H9 (cell line): Measurements from ENCODE around the gene NOL7. TPM values are rescaled to one million over a fixed set of nuclear protein-coding genes. Genes with fewer than 3 reads are reported as not detected.

ENCODE experiments used
- DNase-seq: peaks from one replicate; pipeline ENCODE4 v3.0.0-alpha.2; 2017
- H2AFZ ChIP-seq: one replicate; pipeline ENCODE4 v1.6.1; 2013; ENCODE audit warnings: mild to moderate bottlenecking, low read length, control low read depth, moderate library complexity
- H2AK5ac ChIP-seq: 2 replicates; pipeline ENCODE4 v1.6.1; 2013; ENCODE audit warnings: low read length, control low read depth, mixed read lengths; ENCODE audit not compliant: insufficient read length
- H2BK120ac ChIP-seq: one replicate; pipeline ENCODE4 v1.6.1; 2013; ENCODE audit warnings: low read depth, mild to moderate bottlenecking, low read length, control low read depth, inconsistent platforms; ENCODE audit not compliant: poor library complexity, severe bottlenecking
- H2BK12ac ChIP-seq: 2 replicates; pipeline ENCODE4 v1.6.1; 2013; ENCODE audit warnings: low read length, control low read depth, mixed read lengths, low read depth; ENCODE audit not compliant: insufficient read length
- H2BK15ac ChIP-seq: 2 replicates; pipeline ENCODE4 v1.6.1; 2013; ENCODE audit warnings: low read depth, low read length, control low read depth
- H2BK20ac ChIP-seq: one replicate; pipeline ENCODE4 v1.6.1; 2013; ENCODE audit warnings: low read depth, mild to moderate bottlenecking, low read length, control low read depth, inconsistent platforms; ENCODE audit not compliant: poor library complexity, severe bottlenecking
- H2BK5ac ChIP-seq: 2 replicates; pipeline ENCODE4 v1.6.1; 2013; ENCODE audit warnings: low read length, control low read depth, mixed read lengths; ENCODE audit not compliant: insufficient read length
- H3K14ac ChIP-seq: 2 replicates; pipeline ENCODE4 v1.6.1; 2013; ENCODE audit warnings: low read length, control low read depth; ENCODE audit not compliant: insufficient read depth
- H3K18ac ChIP-seq: 2 replicates; pipeline ENCODE4 v1.6.1; 2013; ENCODE audit warnings: low read depth, mild to moderate bottlenecking, mixed read lengths, low read length, control low read depth; ENCODE audit not compliant: insufficient read length
- H3K23ac ChIP-seq: 2 replicates; pipeline ENCODE4 v1.6.1; 2013; ENCODE audit warnings: low read length, control low read depth, mixed read lengths, low read depth; ENCODE audit not compliant: insufficient read length
- H3K23me2 ChIP-seq: 2 replicates; pipeline ENCODE4 v1.6.1; 2013; ENCODE audit warnings: low read depth, mild to moderate bottlenecking, mixed read lengths, low read length, control low read depth; ENCODE audit not compliant: insufficient read length, poor library complexity, severe bottlenecking
- H3K27ac ChIP-seq: 2 replicates; pipeline ENCODE4 v1.5.1; 2013; ENCODE audit warnings: low read length, control low read depth, mixed read lengths, low read depth; ENCODE audit not compliant: insufficient read length
- H3K27me3 ChIP-seq: 2 replicates; pipeline ENCODE4 v1.6.1; 2013; ENCODE audit warnings: low read length, control low read depth, inconsistent platforms; ENCODE audit not compliant: insufficient read depth
- H3K4ac ChIP-seq: 2 replicates; pipeline ENCODE4 v1.6.1; 2013; ENCODE audit warnings: low read depth, mild to moderate bottlenecking, control low read depth, inconsistent platforms, low read length, moderate library complexity
- H3K4me1 ChIP-seq: 2 replicates; pipeline ENCODE4 v1.6.1; 2013; ENCODE audit warnings: low read length, control low read depth, inconsistent platforms; ENCODE audit not compliant: insufficient read depth
- H3K4me2 ChIP-seq: 2 replicates; pipeline ENCODE4 v1.6.1; 2013; ENCODE audit warnings: low read length, control low read depth, mixed read lengths; ENCODE audit not compliant: insufficient read length, insufficient read depth
- H3K56ac ChIP-seq: 2 replicates; pipeline ENCODE4 v1.6.1; 2013; ENCODE audit warnings: low read depth, mild to moderate bottlenecking, mixed read lengths, low read length, control low read depth; ENCODE audit not compliant: insufficient read length
- H3K79me1 ChIP-seq: 2 replicates; pipeline ENCODE4 v1.6.1; 2013; ENCODE audit warnings: low read depth, mild to moderate bottlenecking, moderate library complexity, low read length, control low read depth, inconsistent platforms; ENCODE audit not compliant: insufficient read depth, poor library complexity, severe bottlenecking
- H3K79me2 ChIP-seq: 2 replicates; pipeline ENCODE4 v1.6.1; 2013; ENCODE audit warnings: low read length, control low read depth, inconsistent platforms; ENCODE audit not compliant: insufficient read depth
- H3K9ac ChIP-seq: 2 replicates; pipeline ENCODE4 v1.6.1; 2013; ENCODE audit warnings: low read length, control low read depth, mixed read lengths; ENCODE audit not compliant: insufficient read length; ENCODE audit errors: extremely low read depth
- H3K9me3 ChIP-seq: one replicate; pipeline ENCODE4 v1.6.1; 2013; ENCODE audit warnings: low read depth, low read length, inconsistent platforms; ENCODE audit not compliant: control insufficient read depth
- H3T11ph ChIP-seq: one replicate; pipeline ENCODE4 v1.6.1; 2013; ENCODE audit warnings: mild to moderate bottlenecking, low read length, control low read depth, inconsistent platforms
- H4K20me1 ChIP-seq: one replicate; pipeline ENCODE4 v1.6.1; 2013; ENCODE audit not compliant: control insufficient read depth, insufficient read length, insufficient read depth
- H4K5ac ChIP-seq: 2 replicates; pipeline ENCODE4 v1.6.1; 2013; ENCODE audit warnings: low read depth, mild to moderate bottlenecking, mixed read lengths, low read length, control low read depth; ENCODE audit not compliant: insufficient read length
- H4K8ac ChIP-seq: replicated peaks from 2 replicates; pipeline ENCODE4 v1.6.1; 2013; ENCODE audit warnings: low read length, control low read depth, mixed read lengths, low read depth; ENCODE audit not compliant: insufficient read length
- H4K91ac ChIP-seq: 2 replicates; pipeline ENCODE4 v1.6.1; 2013; ENCODE audit warnings: low read depth, mild to moderate bottlenecking, moderate library complexity, mixed read lengths, low read length, control low read depth; ENCODE audit not compliant: insufficient read length
- H3K27ac Mint-ChIP-seq, 3 experiments: 2 replicates in 2 of 3; 3 replicates in 1 of 3; pipeline ENCODE4 v1.8.0; 2020 to 2021; ENCODE audit warnings: mixed read lengths in 3 of 3, mild to moderate bottlenecking in 1 of 3, moderate library complexity in 1 of 3
- H3K27me3 Mint-ChIP-seq: 2 replicates; pipeline ENCODE4 v1.8.0; 2021; ENCODE audit warnings: low read depth, mild to moderate bottlenecking, moderate library complexity, mixed read lengths
- H3K36me3 Mint-ChIP-seq, 3 experiments: 2 replicates in 2 of 3; 3 replicates in 1 of 3; pipeline ENCODE4 v1.8.0; 2020 to 2021; ENCODE audit warnings: low read depth in 3 of 3, mixed read lengths in 3 of 3; ENCODE audit not compliant: insufficient read depth in 1 of 3
- H3K4me1 Mint-ChIP-seq, 2 experiments: 2 replicates each; pipeline ENCODE4 v1.8.0; 2020; ENCODE audit warnings: mixed read lengths in 2 of 2
- H3K4me3 Mint-ChIP-seq, 2 experiments: 2 replicates in 1 of 2; 3 replicates in 1 of 2; pipeline ENCODE4 v1.8.0; 2020 to 2021; ENCODE audit warnings: mild to moderate bottlenecking in 2 of 2, mixed read lengths in 2 of 2, moderate library complexity in 1 of 2
- H3K9me3 Mint-ChIP-seq, 2 experiments: 2 replicates in 1 of 2; 3 replicates in 1 of 2; pipeline ENCODE4 v1.8.0; 2020; ENCODE audit warnings: mild to moderate bottlenecking in 2 of 2, mixed read lengths in 2 of 2, moderate library complexity in 1 of 2
- CTCF ChIP-seq: fragments of 200-600 bp; sonication (generic); conservative IDR thresholded peaks from 3 replicates; pipeline ENCODE4 v1.8.0; 2021; ENCODE audit warnings: antibody characterized with exemption, mild to moderate bottlenecking
- WGBS: extraction: QIAGEN DNeasy Blood & Tissue Kit; methylation state at CpG from one replicate; pipeline ENCODE4 v1.1.7; 2013; ENCODE audit warnings: missing lambda C conversion rate, low lambda C conversion rate, mixed read lengths; ENCODE audit not compliant: insufficient read length; ENCODE audit errors: extremely low coverage; 5-methylcytosine and 5-hydroxymethylcytosine counted together
- total RNA-seq: library from RNA; stranded (reverse); gene quantifications from 2 replicates; pipeline ENCODE4 v1.2.1, GENCODE V29; 2021

Gene NOL7
- total RNA-seq, 1 experiment from 2014 or later, result 72.1 TPM

GRCh38 chr6:13600036-13600435 is 15.1 kb upstream of the NOL7 start:
- Histone ChIP-seq H3K4me1 (no peaks in the 10 kb centered on the region), H3K27me3 (no peaks in the 10 kb centered on the region), H2BK12ac (no peak overlapping the region), H4K8ac (no peak overlapping the region), H3K79me2 (no peaks in the 10 kb centered on the region), H3K79me1 (no peaks in the 10 kb centered on the region), H3K23me2 (no peaks in the 10 kb centered on the region), H3K18ac (no peak overlapping the region), H3K27ac (no peak overlapping the region), H3K23ac (no peak overlapping the region), H2BK5ac (no peak overlapping the region), H4K91ac (no peak overlapping the region), H2BK15ac (no peak overlapping the region), H3K4ac (no peak overlapping the region), H3K9me3 (no peaks in the 10 kb centered on the region), H2BK120ac (no peak overlapping the region), H4K20me1 (no peaks in the 10 kb centered on the region), H2AK5ac (no peak overlapping the region), H2BK20ac (no peak overlapping the region), H3K4me2 (no peak overlapping the region), H3K14ac (no peak overlapping the region), H4K5ac (no peak overlapping the region), H3K9ac (no peak overlapping the region), H3T11ph (no peak overlapping the region), H2AFZ (no peak overlapping the region), H3K56ac (no peak overlapping the region)
- no peak overlapping the region for H3K4me3 Mint-ChIP-seq
- no peak for TF ChIP-seq CTCF
- H3K27ac Mint-ChIP-seq, result no peak overlapping the region
- H3K36me3 Mint-ChIP-seq, result peaks cover 7 to 63% (median 58%) of the 10 kb centered on the region in 3 experiments; a peak in 6 of 7 replicates
- no CpG with 5 or more reads among the region's 6 CpGs for whole genome bisulfite sequencing
- no peaks in the 10 kb centered on the region for H3K27me3 Mint-ChIP-seq
- H3K4me1 Mint-ChIP-seq, result peaks cover 3 to 5% of the 10 kb centered on the region in 2 experiments; a peak in 1 of 4 replicates
- no peak for DNase-seq
- H3K9me3 Mint-ChIP-seq, result no peaks in the 10 kb centered on the region
